Measurements from ENCODE around the gene TRAM2.

Gene TRAM2

DNA sequence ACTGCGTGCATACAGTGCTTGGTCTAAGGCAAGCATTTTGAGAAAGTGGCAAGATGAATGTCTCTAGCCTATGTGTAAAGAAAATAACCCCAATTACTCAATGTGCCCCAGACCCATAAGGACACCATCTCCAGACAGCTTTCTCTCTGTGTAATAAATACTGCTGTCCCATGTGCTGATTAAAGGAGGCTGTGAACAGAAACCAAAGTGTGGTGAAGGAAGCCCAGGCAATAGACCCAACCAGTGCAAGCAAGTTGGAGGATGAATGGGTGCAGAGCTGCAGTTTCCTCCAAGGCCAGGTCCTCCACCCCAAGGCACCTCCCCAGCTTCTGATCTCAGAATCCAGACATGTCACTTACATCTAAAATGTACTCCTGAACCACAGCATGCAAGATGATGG is 60.6 kb downstream of the TRAM2 start:
- TF ChIP-seq ARNTL (CRISPR knock-in tag; IDR thresholded peaks at IDR 0.05; ENCODE audit: borderline replicate concordance, low read depth) = no peak
- TF ChIP-seq ZNF565 (CRISPR knock-in tag; conservative IDR thresholded peaks at IDR 0.05; ENCODE audit: low read depth) = no peak
- no peak for TF ChIP-seq CSDC2 (CRISPR knock-in tag; IDR thresholded peaks at IDR 0.05)
- TF ChIP-seq, protein P1, sequence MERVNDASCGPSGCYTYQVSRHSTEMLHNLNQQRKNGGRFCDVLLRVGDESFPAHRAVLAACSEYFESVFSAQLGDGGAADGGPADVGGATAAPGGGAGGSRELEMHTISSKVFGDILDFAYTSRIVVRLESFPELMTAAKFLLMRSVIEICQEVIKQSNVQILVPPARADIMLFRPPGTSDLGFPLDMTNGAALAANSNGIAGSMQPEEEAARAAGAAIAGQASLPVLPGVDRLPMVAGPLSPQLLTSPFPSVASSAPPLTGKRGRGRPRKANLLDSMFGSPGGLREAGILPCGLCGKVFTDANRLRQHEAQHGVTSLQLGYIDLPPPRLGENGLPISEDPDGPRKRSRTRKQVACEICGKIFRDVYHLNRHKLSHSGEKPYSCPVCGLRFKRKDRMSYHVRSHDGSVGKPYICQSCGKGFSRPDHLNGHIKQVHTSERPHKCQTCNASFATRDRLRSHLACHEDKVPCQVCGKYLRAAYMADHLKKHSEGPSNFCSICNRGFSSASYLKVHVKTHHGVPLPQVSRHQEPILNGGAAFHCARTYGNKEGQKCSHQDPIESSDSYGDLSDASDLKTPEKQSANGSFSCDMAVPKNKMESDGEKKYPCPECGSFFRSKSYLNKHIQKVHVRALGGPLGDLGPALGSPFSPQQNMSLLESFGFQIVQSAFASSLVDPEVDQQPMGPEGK (CRISPR knock-in tag; IDR thresholded peaks at IDR 0.05; ENCODE audit: borderline replicate concordance) = no peak
- TF ChIP-seq, protein P2, sequence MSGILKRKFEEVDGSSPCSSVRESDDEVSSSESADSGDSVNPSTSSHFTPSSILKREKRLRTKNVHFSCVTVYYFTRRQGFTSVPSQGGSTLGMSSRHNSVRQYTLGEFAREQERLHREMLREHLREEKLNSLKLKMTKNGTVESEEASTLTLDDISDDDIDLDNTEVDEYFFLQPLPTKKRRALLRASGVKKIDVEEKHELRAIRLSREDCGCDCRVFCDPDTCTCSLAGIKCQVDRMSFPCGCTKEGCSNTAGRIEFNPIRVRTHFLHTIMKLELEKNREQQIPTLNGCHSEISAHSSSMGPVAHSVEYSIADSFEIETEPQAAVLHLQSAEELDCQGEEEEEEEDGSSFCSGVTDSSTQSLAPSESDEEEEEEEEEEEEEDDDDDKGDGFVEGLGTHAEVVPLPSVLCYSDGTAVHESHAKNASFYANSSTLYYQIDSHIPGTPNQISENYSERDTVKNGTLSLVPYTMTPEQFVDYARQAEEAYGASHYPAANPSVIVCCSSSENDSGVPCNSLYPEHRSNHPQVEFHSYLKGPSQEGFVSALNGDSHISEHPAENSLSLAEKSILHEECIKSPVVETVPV (CRISPR knock-in tag; IDR thresholded peaks at IDR 0.05) = no peak
- no peak for TF ChIP-seq OSR1 (CRISPR knock-in tag; IDR thresholded peaks at IDR 0.05)
- no peak for ATAC-seq

DNA sequence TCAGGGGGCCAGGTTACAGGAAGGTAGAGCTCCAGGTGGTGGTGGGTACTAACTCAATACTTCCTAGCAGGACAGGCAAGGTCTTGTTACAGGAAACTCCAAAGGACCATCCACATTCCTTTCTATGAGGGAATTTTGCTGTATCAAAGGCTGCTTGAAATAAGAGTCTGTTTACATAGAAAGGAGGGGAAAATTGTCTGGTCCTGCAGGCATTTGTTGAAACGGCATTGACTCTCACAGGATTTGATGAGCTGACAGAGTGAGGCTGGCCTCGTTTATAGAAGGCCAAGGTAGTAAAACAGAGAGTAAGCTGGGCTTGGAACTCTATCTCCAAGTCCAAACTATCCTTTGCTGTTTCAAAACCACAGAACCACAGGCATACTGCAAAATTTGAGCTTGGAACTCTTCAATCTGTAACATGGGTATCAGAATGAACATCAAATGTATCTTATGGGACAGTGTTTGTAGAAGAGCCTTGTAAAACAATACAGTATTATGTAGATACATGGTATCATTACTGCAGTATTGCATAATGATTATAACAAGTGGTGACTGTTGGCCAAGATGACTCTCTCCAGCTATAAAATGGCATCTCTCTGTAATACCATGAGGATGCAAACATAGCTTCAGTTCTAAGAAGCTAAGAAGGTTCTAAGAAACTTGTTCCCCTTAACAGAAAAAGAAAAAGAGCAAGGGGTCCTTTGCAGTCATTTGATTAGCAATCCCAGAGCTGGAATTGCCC is 61.5 kb downstream of the TRAM2 start:
- TF ChIP-seq, protein P1 (CRISPR knock-in tag; IDR thresholded peaks at IDR 0.05; ENCODE audit: borderline replicate concordance) = no peak
- TF ChIP-seq, protein P3, sequence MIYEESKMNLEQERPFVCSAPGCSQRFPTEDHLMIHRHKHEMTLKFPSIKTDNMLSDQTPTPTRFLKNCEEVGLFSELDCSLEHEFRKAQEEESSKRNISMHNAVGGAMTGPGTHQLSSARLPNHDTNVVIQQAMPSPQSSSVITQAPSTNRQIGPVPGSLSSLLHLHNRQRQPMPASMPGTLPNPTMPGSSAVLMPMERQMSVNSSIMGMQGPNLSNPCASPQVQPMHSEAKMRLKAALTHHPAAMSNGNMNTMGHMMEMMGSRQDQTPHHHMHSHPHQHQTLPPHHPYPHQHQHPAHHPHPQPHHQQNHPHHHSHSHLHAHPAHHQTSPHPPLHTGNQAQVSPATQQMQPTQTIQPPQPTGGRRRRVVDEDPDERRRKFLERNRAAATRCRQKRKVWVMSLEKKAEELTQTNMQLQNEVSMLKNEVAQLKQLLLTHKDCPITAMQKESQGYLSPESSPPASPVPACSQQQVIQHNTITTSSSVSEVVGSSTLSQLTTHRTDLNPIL (CRISPR knock-in tag; IDR thresholded peaks at IDR 0.05; ENCODE audit: low read depth) = no peak
- TF ChIP-seq ESRRG (CRISPR knock-in tag; IDR thresholded peaks at IDR 0.05) = no peak
- TF ChIP-seq, protein P2 (CRISPR knock-in tag; IDR thresholded peaks at IDR 0.05) = no peak
- no peak for TF ChIP-seq ZNF70 (CRISPR knock-in tag; IDR thresholded peaks at IDR 0.05)
- no peak for TF ChIP-seq OSR1 (CRISPR knock-in tag; IDR thresholded peaks at IDR 0.05)
- TF ChIP-seq, protein P4, sequence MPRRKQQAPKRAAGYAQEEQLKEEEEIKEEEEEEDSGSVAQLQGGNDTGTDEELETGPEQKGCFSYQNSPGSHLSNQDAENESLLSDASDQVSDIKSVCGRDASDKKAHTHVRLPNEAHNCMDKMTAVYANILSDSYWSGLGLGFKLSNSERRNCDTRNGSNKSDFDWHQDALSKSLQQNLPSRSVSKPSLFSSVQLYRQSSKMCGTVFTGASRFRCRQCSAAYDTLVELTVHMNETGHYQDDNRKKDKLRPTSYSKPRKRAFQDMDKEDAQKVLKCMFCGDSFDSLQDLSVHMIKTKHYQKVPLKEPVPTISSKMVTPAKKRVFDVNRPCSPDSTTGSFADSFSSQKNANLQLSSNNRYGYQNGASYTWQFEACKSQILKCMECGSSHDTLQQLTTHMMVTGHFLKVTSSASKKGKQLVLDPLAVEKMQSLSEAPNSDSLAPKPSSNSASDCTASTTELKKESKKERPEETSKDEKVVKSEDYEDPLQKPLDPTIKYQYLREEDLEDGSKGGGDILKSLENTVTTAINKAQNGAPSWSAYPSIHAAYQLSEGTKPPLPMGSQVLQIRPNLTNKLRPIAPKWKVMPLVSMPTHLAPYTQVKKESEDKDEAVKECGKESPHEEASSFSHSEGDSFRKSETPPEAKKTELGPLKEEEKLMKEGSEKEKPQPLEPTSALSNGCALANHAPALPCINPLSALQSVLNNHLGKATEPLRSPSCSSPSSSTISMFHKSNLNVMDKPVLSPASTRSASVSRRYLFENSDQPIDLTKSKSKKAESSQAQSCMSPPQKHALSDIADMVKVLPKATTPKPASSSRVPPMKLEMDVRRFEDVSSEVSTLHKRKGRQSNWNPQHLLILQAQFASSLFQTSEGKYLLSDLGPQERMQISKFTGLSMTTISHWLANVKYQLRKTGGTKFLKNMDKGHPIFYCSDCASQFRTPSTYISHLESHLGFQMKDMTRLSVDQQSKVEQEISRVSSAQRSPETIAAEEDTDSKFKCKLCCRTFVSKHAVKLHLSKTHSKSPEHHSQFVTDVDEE (CRISPR knock-in tag; IDR thresholded peaks at IDR 0.05) = no peak
- TF ChIP-seq TCF4 (CRISPR knock-in tag; IDR thresholded peaks at IDR 0.05; ENCODE audit: borderline replicate concordance) = no peak
- TF ChIP-seq ARNTL (CRISPR knock-in tag; IDR thresholded peaks at IDR 0.05; ENCODE audit: borderline replicate concordance, low read depth) = no peak
- TF ChIP-seq RARB (CRISPR knock-in tag; IDR thresholded peaks at IDR 0.05) = no peak
- TF ChIP-seq ZNF565 (CRISPR knock-in tag; conservative IDR thresholded peaks at IDR 0.05; ENCODE audit: low read depth) = no peak
- no peak for TF ChIP-seq ZC3H10 (CRISPR knock-in tag; IDR thresholded peaks at IDR 0.05)
- no peak for TF ChIP-seq ISL1 (CRISPR knock-in tag; IDR thresholded peaks at IDR 0.05)
- TF ChIP-seq, protein P5, sequence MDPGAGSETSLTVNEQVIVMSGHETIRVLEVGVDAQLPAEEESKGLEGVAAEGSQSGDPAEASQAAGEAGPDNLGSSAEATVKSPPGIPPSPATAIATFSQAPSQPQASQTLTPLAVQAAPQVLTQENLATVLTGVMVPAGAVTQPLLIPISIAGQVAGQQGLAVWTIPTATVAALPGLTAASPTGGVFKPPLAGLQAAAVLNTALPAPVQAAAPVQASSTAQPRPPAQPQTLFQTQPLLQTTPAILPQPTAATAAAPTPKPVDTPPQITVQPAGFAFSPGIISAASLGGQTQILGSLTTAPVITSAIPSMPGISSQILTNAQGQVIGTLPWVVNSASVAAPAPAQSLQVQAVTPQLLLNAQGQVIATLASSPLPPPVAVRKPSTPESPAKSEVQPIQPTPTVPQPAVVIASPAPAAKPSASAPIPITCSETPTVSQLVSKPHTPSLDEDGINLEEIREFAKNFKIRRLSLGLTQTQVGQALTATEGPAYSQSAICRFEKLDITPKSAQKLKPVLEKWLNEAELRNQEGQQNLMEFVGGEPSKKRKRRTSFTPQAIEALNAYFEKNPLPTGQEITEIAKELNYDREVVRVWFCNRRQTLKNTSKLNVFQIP (CRISPR knock-in tag; IDR thresholded peaks at IDR 0.05; ENCODE audit: borderline replicate concordance, low read depth) = no peak
- TF ChIP-seq BACH2 (CRISPR knock-in tag; IDR thresholded peaks at IDR 0.05; ENCODE audit: borderline replicate concordance) = no peak
- no peak for TF ChIP-seq CSDC2 (CRISPR knock-in tag; IDR thresholded peaks at IDR 0.05)
- TF ChIP-seq TOX (CRISPR knock-in tag; IDR thresholded peaks at IDR 0.05; ENCODE audit: borderline replicate concordance) = no peak
- TF ChIP-seq ZFP3 (CRISPR knock-in tag; IDR thresholded peaks at IDR 0.05) = no peak
- no peak for TF ChIP-seq PPARA (CRISPR knock-in tag; IDR thresholded peaks at IDR 0.05; ENCODE audit: borderline replicate concordance)
- ATAC-seq = no peak

Data from SK-N-SH treated with all-trans-retinoic acid at 6 μM for 48 hours (cell line).